IPS DF 4.7 (cell line): Measurements from ENCODE around the gene PINLYP.

Experiments used
- DNase-seq: peaks from one replicate; pipeline ENCODE4 v3.0.0-alpha.2; 2013; ENCODE audit warnings: low spot score; ENCODE audit errors: extremely low read depth

Gene PINLYP

DNA sequence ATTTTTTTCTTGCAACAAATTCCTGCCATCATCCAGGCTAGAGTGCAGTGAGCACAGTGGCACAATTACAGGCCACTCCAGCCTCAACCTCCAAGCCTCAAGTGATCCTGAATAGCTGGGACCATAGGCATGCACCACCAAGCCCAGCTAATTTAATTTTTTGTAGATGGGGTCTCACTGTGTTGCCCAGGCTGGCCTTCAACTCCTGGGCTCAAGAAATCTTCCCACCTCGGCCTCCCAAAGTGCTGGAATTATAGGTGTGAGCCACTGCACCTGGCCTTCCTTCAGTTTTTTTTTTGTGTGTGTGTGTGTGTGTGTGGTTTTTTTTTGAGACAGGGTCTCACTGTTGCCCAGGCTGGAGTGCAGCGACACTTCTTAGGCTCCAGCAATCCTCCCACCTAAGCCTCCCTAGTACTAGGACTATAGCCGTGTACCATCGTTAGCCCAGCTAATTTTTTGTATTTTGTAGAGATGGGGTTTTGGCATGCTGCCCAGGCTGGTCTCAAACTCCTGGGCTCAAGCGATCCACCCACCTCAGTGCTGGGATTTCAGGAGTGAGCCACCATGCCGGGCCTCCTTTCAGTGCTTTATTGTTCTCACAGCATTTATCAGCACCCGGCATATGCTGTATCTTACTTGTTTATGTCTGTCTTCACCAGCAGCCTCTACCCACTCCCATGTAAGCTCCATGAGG is 30.4 kb downstream of the PINLYP start:
- DNase-seq, result no peak

DNA sequence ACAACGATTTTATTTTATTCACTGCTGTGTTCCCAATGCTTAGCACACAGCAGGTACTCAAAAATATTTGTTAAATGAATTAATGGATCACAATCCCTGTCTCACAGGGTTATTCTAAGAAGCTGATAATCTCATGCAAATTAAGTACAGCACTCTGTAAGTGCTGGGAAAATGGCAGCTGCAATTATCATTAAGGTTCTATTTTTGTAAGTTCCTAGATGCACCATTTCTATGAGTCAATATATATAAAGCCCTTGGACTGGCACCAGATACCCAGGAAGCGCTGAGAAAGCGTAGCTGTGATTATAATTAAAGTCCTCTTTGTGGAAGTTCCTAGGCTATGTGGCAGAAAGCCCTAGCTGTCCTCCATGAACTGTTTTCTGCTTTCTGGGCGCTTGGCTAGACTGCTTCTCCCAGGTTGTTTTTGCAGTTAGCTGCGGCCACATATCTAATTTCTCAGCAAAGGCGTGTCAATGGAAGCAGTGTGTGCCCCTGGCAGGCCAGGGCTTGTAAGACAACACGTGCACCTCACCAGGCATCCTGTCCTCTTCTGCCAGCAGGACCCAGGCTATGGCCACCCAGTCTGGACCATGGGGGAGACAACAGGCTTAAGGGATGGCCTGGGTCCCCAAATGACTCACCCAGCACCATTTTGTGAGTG is 31.1 kb downstream of the PINLYP start:
- DNase-seq, result no peak

DNA sequence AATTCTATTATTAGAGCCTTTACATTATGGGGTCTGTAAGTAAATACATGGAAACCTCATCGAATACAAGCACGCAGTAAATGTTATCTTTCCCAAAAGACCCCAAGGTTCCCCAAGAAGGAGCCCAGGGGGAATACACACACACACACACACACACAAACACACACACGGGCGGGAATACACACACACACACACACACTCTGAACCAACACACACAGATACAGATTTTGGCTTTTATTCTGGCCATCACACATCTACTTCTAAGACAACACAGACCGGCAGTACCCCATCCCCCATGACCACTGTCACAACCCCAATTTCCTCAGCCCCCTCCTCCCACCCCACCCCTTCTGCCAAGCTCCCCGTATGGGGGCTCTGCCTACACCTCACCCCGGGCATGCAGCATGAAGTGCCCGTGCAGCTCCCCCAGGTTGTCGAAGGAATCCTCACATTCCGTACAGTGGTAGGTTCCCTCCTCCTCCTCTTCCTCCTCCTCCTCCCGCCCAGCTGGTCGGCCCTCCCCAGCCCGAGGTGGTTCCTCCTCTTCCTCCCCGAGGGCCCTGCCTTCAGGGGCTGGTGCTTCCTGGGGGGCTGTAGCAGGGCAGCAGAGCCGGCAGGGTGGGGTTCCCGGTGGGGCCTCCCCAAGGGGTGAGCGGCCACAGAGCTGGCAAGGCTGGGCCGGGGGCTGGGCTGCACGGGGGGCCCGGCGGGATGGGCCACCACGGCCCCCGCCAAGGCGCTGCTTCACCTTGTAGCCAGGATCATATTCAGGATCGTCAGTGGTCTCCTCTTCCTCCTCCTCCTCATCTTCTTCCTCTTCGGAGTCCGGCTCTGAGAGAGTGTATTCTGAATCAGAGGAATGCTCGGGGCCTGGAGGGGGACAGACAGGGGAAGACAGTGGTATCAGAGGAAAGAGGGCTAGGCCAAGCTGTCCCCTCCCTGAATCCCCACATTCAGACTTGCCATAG is 31.9 kb downstream of the PINLYP start:
- no peak for DNase-seq

DNA sequence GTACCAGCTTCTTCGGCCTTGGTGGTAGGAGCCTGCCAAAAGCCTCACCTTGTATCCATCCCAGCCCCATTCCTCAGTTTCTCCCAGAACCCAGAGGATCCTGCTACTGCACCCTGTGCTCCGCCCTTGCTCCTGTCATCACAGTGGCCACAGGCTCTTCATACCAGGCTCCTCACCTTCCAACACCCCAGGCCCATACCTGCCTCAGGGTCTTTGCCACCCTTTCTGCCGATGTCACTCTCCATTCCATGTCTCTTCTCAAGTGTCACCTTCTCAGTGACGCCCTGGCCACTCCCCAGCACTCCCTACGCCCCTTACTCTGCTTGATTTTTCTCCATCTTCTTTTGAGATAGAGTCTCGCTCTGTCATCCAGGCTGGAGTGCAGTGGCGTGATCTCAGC is 34.3 kb downstream of the PINLYP start:
- DNase-seq, result no peak

DNA sequence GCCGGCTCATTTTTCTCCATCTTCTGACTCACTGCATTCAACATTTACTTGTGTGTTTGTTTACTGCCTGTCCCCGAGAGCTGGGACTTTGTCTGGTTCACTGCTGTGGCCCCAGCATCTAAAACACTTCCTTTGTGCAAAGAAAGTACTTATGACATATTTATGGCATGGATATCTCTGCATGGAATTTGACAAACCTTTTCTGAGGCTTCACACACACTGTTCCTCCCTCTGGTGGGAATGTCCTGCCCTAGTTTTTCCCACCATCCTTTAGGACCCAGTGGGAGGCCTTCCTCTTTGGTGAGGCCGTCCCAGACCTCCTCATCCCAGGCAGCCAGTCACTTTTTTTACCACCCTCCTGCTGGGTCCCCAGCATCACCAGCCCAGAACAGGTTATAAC is 34.9 kb downstream of the PINLYP start:
- DNase-seq, result no peak

DNA sequence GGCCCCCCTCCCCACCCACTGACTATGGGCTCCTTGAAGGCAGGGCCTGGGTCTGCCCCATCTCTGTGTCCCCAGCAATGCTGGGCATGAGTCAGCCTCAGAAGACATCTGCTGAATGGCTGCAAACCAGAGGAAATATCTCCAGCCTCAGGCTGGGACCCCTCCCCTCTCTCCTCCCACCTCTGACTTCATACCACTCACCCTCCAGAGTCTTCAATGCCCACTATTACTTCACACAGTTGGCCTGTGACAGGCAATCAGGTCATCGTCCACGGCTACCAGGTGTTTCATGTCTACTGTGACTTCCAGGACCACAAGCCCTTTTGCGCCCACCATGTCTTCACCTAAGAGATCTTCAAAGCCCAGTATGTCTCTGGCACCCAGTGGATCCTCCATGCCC is 36.2 kb downstream of the PINLYP start, which contains the start of gene SRRM5:
Gene SRRM5, plus strand, starts transcription at position 301 of the 400 bp plus-strand sequence. Its CDS starts 34 bp downstream, at position 335.
- no peak for DNase-seq

DNA sequence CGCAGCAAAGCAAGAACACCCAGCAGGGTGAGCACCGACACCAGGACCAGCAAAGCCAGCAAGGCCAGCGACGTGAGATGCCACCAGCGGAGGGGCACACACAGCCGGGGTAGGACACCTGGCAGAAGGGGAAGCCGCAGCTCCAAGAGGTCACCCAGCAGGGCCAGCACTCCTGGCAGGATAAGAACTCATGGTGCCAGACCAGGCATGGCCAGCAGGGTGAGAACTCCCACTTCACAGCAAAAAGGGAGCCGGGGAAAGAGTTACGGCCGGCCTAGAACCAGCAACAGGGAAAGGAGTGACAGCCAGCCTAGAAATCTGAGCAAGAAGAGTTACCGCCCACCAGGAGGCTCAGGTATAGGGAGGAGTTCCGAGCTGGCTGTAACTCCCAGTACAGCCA is 36.8 kb downstream of the PINLYP start:
- DNase-seq, result no peak

DNA sequence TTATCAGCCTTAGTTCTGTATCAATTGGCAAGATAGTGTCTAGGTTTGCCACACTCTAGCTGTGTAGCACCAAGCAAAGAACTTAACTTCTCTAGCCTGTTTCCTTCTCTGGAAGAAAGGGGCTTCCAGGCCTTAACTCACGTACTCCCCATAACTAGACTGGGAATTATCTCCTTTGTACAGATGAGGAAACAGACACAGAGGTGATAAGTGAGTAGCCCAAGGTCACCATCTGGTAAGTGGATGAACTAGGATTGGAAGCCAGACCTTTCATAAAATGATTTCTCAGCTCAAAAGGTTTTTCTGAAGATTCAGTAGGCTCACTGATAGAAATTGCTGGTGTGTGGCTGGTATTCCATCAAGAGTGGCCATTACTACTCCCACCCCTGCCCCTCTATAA is 40.7 kb downstream of the PINLYP start:
- no peak for DNase-seq

DNA sequence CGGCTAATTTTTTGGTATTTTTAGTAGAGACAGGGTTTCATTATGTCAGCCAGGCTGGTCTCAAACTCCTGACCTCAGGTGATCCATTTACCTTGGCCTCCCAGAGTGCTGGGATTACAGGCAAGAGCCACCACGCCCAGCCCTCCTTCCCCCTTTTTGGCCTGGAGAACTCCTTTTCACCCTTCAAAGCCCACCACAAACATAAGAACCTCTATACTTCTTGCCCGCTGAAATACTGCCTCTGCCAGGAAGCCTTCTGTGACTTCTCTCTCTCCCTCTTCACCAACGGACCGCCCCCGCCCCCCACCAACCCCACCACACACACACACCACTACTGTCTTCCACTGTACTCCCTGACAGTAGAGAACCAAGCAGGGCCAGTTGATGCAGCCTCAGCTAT is 41.4 kb downstream of the PINLYP start:
- DNase-seq, result no peak

DNA sequence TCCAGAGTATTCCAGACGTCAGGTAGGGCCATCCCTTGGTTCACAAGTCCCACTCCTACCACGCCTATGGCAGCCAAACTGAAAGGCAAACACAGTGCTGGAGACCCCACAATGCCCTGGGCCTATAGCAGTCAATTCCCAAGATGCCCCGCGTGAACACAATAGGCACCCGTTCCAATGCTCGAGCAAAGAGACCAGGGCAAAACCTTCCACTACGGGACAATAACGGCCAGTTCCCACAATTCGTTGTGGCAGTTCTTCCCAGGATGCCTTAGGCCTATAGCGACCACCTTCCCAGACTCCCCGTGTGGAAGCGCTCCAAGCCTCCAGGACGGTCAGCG is 43.3 kb downstream of the PINLYP start:
- DNase-seq, result no peak

DNA sequence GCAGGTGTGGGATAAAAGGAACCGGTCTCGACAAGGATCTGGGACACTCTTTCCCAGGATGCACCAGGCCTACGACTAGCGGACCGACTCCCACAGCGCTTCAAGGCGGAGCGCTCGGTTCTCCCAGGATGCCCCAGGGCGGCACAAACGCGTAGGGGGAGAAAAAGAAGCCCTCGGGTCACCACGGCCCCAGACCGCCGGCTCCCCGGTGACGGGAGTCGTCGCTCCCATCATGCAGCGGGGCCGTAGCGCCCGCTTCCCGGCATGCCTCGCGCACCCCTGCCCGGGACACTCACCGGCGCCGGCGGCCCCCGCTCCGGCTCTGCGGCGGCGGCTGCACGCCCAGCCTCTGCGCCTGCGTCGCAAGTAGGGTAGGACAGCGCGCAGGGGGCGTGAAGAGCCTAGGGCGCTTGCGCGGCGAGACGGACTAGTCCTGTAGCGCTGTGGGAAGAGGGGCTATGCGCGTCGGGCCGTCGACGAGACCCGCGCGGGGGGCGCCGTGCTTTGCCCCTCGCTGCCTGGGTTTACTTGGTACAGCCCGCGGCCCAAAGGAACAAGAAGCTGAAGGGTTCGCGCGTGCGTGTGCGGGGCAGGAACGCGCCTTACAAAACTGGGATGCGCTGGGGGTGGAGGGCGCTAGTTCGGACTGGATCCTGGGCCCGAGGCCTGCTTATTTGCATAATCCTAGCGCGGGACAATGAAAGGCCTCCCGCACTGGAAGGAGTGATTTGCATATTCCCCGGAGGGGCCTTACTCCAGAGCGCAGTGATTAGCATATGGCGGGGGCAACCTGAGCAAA is 43.9 kb downstream of the PINLYP start, which contains the start of gene ZNF428:
Gene ZNF428, minus strand, starts transcription at position 368 of the 799 bp plus-strand sequence. CDS start 5,325 bp downstream, outside the sequence.
- DNase-seq, result no peak

DNA sequence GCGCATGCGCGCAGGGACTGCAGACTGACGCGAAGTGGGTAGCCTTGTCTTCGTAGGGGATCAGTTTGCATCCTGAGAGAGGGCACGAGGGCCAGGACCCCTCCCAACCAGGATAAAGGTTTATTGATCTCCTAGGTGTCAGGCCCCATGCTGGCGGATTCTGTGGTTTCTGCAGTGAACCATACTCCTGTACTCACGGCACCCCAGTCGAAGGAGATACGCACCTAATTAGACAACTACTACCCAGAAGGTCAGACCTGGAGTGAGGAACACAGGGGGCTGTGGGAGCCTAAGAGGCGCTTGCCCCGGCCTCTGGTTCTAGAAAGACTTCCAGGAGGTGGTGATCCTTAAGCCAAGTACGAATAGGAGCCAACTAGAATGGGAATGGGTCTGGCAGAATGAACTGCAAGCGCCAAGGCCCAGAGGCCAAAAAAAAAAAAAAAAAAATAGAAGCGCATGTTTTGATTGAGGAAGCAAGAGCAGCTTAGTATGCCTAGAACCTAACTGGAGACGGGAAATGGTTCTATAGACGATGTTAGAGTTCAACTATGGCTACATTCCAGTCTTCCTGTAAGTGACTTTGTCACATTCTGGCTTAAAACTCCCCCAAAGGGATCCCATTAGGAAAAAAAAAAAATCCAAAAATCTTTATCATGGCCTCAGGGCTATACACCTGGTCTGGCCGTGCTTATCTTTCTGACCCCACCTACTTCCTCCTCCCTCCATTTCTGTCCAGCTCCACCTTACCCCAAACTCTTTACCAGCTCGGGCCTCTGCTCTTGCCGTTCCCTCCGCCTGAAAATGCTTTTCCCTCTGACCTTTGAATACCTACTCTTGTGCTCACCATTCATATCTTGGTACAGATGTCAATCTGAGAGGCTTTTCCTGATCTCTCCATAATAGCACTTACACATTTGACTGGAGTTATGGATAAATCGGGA is 44.7 kb downstream of the PINLYP start:
- no peak for DNase-seq

DNA sequence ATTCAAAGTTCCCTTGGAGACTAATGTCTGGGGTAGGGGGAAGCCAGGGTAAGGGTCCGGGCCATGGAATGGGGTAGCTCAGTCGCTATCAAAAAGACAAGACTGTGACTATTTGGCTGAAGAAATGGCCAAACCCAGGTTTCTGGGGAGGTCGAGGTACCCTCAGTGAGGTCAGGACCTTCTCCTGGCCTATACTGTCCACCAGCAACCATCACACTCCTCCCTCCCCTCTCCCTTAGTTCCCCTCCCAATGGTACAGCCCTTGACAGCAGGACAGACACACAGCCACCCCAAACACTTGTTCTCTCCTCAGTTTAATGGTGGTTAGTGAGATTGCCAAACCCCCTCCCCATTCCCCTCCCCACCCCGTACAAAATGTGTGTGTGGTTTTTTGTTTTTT is 46.5 kb downstream of the PINLYP start:
- no peak for DNase-seq

DNA sequence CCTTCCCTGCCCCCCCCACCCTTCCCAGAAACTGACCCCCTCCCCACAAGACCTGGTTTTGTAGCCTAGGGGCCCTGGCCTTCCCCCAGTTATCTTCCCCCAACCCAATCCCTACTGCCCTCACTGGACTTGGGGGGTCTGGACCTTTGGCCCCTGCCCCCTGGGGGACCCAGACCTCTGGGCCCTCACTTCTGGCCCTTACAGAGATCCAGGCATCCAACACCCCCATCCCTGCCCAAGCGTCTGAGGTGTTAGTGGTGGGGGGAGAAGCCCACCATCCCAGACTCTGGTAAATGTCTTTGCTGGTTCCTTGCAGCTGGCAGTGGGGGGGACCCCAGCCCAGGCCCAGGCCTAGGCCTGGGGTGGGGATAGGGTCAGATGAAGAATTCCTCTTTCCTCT is 47.4 kb downstream of the PINLYP start:
- DNase-seq, result no peak

DNA sequence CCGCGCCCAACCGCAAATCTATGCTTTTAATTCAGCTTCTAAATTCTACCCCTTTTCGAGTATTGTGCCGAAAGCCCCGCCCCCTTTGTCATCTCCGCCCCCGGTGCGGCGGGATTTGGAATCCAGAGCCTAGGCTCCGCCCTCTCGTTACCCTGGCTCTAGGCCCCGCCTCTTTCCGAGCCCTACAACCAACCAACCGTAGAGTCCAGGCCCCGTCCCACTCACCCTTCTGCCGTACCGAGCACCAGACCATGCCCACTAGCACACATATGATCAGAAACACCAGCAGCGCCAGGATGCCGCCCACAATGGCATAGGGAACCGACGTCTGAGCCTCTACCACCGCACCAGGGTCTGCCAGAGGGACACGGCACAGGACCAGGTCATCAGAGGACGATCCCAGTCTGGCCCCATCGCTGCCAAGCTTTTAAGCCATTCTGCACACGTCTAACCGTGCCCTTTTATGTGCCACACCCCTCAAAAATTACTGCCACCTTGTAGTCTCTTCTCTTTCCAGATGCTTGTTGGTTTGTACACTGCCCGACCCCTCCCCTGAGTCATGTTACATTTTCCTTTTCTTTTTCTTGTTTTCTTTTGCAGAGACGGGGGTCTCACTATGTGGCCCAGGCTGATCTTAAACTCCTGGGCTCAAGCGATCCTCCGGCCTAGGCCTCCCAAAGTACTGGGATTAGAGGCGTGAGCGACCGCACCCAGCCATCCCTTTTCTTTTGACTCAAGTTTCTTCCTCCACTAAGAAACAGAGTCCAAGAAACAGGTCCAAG is 48.5 kb downstream of the PINLYP start:
- DNase-seq, result no peak

DNA sequence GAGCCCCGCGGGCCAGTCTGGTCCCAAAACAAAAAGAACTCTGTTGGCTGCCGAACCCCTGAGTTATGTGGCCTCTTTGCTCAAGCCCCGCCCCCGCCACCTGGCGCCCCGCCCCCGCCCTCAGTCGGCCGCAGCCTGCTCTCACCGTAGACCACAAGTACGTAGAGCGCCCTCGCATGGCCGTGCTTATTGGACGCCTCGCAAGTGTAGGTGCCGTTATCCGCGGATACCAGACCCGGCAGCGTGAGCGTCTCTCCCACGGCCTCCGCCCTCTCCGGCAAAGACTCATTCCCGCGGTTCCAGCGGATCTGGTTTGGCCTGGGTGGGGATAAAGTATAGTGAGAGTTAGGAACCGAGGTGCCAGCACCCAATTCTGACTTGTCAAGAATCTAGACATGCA is 49.3 kb downstream of the PINLYP start:
- DNase-seq, result no peak

DNA sequence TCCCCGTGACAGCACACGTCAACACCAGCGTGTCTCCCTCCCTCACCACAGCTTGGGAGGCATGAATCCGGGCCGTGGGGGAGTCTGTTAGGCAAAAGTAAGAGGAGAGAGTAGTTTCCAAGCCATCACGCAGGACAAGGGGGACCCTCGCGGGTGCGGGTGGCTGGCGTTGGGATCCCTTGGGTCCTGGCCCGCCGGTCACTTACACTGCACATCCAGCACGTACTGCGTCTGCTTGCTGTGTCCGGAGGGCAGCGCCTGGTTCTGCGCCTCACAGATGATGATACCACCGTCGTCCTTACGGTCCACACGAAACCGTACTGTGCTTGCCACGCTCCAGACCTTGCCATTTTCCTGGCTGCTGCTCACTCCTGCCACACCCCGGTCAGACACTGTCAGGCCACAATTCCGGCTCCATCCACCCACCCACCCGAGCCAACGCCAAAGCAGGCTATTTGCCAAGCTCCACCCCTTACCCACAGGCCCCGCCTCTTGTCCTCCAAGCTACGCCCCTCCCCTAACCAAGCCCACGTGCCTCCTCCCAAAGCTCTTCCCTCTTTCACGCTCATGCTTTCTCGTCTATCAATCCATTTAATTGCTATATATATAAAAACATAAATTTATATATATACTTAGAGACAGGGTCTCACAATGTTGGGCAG is 50.4 kb downstream of the PINLYP start:
- DNase-seq, result no peak

DNA sequence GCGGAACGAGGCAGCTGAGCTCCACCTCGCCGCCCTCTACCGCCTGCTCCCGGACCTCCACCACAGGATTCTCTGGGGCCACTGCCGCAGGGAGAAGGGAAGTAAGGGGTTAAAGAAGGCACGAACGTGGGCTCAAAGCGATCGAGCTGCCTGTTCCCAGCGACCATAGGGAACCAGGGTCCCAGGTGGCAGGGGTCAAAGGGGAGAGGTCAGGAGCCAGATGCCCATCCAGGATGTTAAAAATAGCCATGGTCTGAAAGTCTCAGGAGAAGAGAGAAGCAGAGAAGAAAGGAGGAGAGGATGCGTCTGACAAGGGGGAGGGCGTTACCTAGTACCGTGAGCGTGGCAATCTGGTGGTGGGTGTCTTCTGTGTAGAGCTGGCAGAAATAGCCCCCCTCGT is 51.2 kb downstream of the PINLYP start:
- no peak for DNase-seq
